Cardiac muscle cell (in vitro differentiated cells and primary cell): Measurements from ENCODE around the gene MT1X. TPM values are rescaled to one million over a fixed set of nuclear protein-coding genes. Genes with fewer than 3 reads are reported as not detected.
A peak's percentile ranks its signal among the peaks of the same experiment; 100 is the strongest.

ENCODE experiments used
- DNase-seq, 2 donors: peaks; one replicate each; pipeline versions ENCODE4 v3.0.0 to v3.0.0-alpha.2; 2010 to 2017; ENCODE audit warnings: low read depth in 1 of 2, low spot score in 1 of 2
- H3K27ac ChIP-seq: fragments of 200-600 bp; sonication (generic); 2 replicates; pipeline ENCODE4 v1.5.1; 2016
- H3K27me3 ChIP-seq: fragments of 200-600 bp; sonication (generic); 2 replicates; pipeline ENCODE4 v1.6.0; 2016; ENCODE audit warnings: control low read depth
- H3K36me3 ChIP-seq: fragments of 200-600 bp; sonication (generic); 2 replicates; pipeline ENCODE4 v1.5.1; 2016; ENCODE audit warnings: control low read depth
- H3K4me1 ChIP-seq: fragments of 200-600 bp; sonication (generic); 2 replicates; pipeline ENCODE4 v1.8.1; 2017; ENCODE audit warnings: low read depth, mild to moderate bottlenecking, mixed run types
- H3K4me3 ChIP-seq: fragments of 200-600 bp; sonication (generic); 2 replicates; pipeline ENCODE4 v1.5.1; 2016; ENCODE audit warnings: mild to moderate bottlenecking
- H3K9me3 ChIP-seq: fragments of 200-600 bp; sonication (generic); 2 replicates; pipeline ENCODE4 v1.5.1; 2017; ENCODE audit warnings: low read depth, mild to moderate bottlenecking, control low read depth
- CTCF ChIP-seq: IDR thresholded peaks from 2 replicates; pipeline ENCODE4 v1.5.1; 2012; ENCODE audit warnings: low read depth, mild to moderate bottlenecking, low read length
- polyA plus RNA-seq: library from polyadenylated mRNA; unstranded; fragments of >200 nt; fragmentation: Nextera tagmentation; extraction: Ambion mirVana; gene quantifications from 2 replicates; pipeline ENCODE4 v1.2.1, GENCODE V29; 2016
- total RNA-seq: library from RNA; depleted of rRNA; stranded (reverse); fragments of >200 nt; gene quantifications from 2 replicates; pipeline ENCODE4 v1.2.3, GENCODE V29; 2016

Gene MT1X
- total and polyA plus RNA-seq, 2 experiments from 2014 or later: 5.7 to 11.1 TPM

- no peak for DNase-seq
- H3K4me3 ChIP-seq: no peak overlapping the region
- peaks cover 7% of the 10 kb centered on the region for H3K4me1 ChIP-seq
- no peak for TF ChIP-seq CTCF
- H3K36me3 ChIP-seq: no peaks in the 10 kb centered on the region
- H3K27ac ChIP-seq: no peak overlapping the region
- peaks cover 70% of the 10 kb centered on the region for H3K27me3 ChIP-seq
- H3K9me3 ChIP-seq: no peaks in the 10 kb centered on the region
These were observed 2.5 kb upstream of the MT1X start for GRCh38 chr16:56679818-56680217.

- TF ChIP-seq CTCF: no peak
- peaks cover 45% of the 10 kb centered on the region for H3K27me3 ChIP-seq
These were observed 580 bp downstream of the MT1X start for GRCh38 chr16:56682703-56683397.

GRCh38 chr16:56683424-56684172 lies 1.3 kb downstream of the MT1X start:
- no peak overlapping the region for H3K27ac ChIP-seq
- DNase-seq: no peak
- H3K4me3 ChIP-seq: no peak overlapping the region
- peaks cover 40% of the 10 kb centered on the region for H3K27me3 ChIP-seq
- H3K4me1 ChIP-seq: peaks cover 3% of the 10 kb centered on the region
- H3K36me3 ChIP-seq: no peaks in the 10 kb centered on the region
- H3K9me3 ChIP-seq: no peaks in the 10 kb centered on the region
- no peak for TF ChIP-seq CTCF

More at GRCh38 chr16:56682703-56683397, 580 bp downstream of the MT1X start:
- Histone ChIP-seq H3K4me3 (peak overlapping the region; percentile 27), H3K36me3 (no peaks in the 10 kb centered on the region), H3K27ac (no peak overlapping the region), H3K4me1 (peaks cover 3% of the 10 kb centered on the region), H3K9me3 (no peaks in the 10 kb centered on the region)
- no peak for DNase-seq

GRCh38 chr16:56684256-56684925 lies 2.1 kb downstream of the MT1X start:
- H3K4me1 ChIP-seq: peaks cover 3% of the 10 kb centered on the region
- H3K27me3 ChIP-seq: peaks cover 35% of the 10 kb centered on the region
- H3K27ac ChIP-seq: no peak overlapping the region
- no peaks in the 10 kb centered on the region for H3K9me3 ChIP-seq
- no peak for TF ChIP-seq CTCF
- no peaks in the 10 kb centered on the region for H3K36me3 ChIP-seq
- H3K4me3 ChIP-seq: no peak overlapping the region
- DNase-seq: no peak

GRCh38 chr16:56684926-56685590 lies 2.8 kb downstream of the MT1X start:
- no peak for DNase-seq
- Histone ChIP-seq H3K4me1 (peaks cover 3% of the 10 kb centered on the region), H3K4me3 (no peak overlapping the region), H3K27ac (no peak overlapping the region), H3K9me3 (no peaks in the 10 kb centered on the region), H3K36me3 (no peaks in the 10 kb centered on the region), H3K27me3 (peaks cover 35% of the 10 kb centered on the region)
- TF ChIP-seq CTCF: no peak
